Mesenchymal stem cell (in vitro differentiated cells and primary cell): Measurements from ENCODE around the gene GFRA4. TPM values are rescaled to one million over a fixed set of nuclear protein-coding genes. Genes with fewer than 3 reads are reported as not detected.
A peak's percentile ranks its signal among the peaks of the same experiment; 100 is the strongest.

Experiments used
- DNase-seq: peaks from one replicate; pipeline ENCODE4 v3.0.0-alpha.2; 2013
- H2AFZ ChIP-seq: one replicate; pipeline ENCODE4 v1.6.1; 2013; ENCODE audit warnings: low read depth, mild to moderate bottlenecking, control low read depth, inconsistent platforms, low read length, moderate library complexity
- H2AK5ac ChIP-seq: 2 replicates; pipeline ENCODE4 v1.6.1; 2013; ENCODE audit warnings: low read length, moderate library complexity, mild to moderate bottlenecking, inconsistent platforms; ENCODE audit not compliant: severe bottlenecking
- H2BK120ac ChIP-seq: one replicate; pipeline ENCODE4 v1.6.1; 2013; ENCODE audit warnings: low read depth, mild to moderate bottlenecking, inconsistent platforms, low read length, moderate library complexity
- H2BK12ac ChIP-seq, 2 experiments: one replicate each; pipeline ENCODE4 v1.6.1; 2013; ENCODE audit warnings: inconsistent platforms in 2 of 2, low read length in 2 of 2, mild to moderate bottlenecking in 2 of 2, moderate library complexity in 2 of 2, control low read depth in 1 of 2
- H2BK15ac ChIP-seq: one replicate; pipeline ENCODE4 v1.6.1; 2013; ENCODE audit warnings: mild to moderate bottlenecking, low read depth, inconsistent platforms; ENCODE audit not compliant: poor library complexity, severe bottlenecking
- H2BK5ac ChIP-seq: 2 replicates; pipeline ENCODE4 v1.6.1; 2013; ENCODE audit warnings: low read depth, mild to moderate bottlenecking, low read length, control low read depth, inconsistent platforms; ENCODE audit not compliant: poor library complexity, severe bottlenecking
- H3K14ac ChIP-seq, 2 experiments: one replicate each; pipeline ENCODE4 v1.6.1; 2013; ENCODE audit warnings: inconsistent platforms in 2 of 2, low read length in 2 of 2, control low read depth in 1 of 2, mild to moderate bottlenecking in 1 of 2, moderate library complexity in 1 of 2
- H3K18ac ChIP-seq, 2 experiments: one replicate each; pipeline ENCODE4 v1.6.1; 2013; ENCODE audit warnings: inconsistent platforms in 2 of 2, low read length in 2 of 2, control low read depth in 1 of 2, low read depth in 1 of 2, mild to moderate bottlenecking in 1 of 2
- H3K23ac ChIP-seq, 2 experiments: one replicate each; pipeline ENCODE4 v1.6.1; 2013; ENCODE audit warnings: inconsistent platforms in 2 of 2, low read length in 2 of 2, mild to moderate bottlenecking in 2 of 2, moderate library complexity in 2 of 2, control low read depth in 1 of 2
- H3K27ac ChIP-seq: 2 replicates; pipeline ENCODE4 v1.5.1; 2013; ENCODE audit warnings: mild to moderate bottlenecking, moderate library complexity, low read length, control low read depth, inconsistent platforms; ENCODE audit not compliant: poor library complexity, severe bottlenecking
- H3K27me3 ChIP-seq, 2 experiments: 2 replicates each; pipeline versions ENCODE4 v1.6.1 to v1.7.0; 2013; ENCODE audit warnings: low read length in 2 of 2, mild to moderate bottlenecking in 2 of 2, moderate library complexity in 2 of 2, control low read depth in 1 of 2, inconsistent platforms in 1 of 2; ENCODE audit not compliant: control insufficient read depth in 1 of 2, insufficient read depth in 1 of 2
- H3K36me3 ChIP-seq, 2 experiments: 2 replicates each; pipeline versions ENCODE4 v1.6.1 to v1.7.0; 2013; ENCODE audit warnings: low read length in 2 of 2, control low read depth in 1 of 2, inconsistent platforms in 1 of 2, low read depth in 1 of 2, mild to moderate bottlenecking in 1 of 2; ENCODE audit not compliant: insufficient read depth in 2 of 2, control insufficient read depth in 1 of 2
- H3K4ac ChIP-seq, 2 experiments: one replicate each; pipeline ENCODE4 v1.6.1; 2013; ENCODE audit warnings: inconsistent platforms in 2 of 2, low read length in 2 of 2, mild to moderate bottlenecking in 2 of 2, moderate library complexity in 2 of 2, control low read depth in 1 of 2, low read depth in 1 of 2
- H3K4me1 ChIP-seq: 2 replicates; pipeline ENCODE4 v1.6.1; 2013; ENCODE audit warnings: low read depth, low read length, control low read depth; ENCODE audit not compliant: control insufficient read depth, insufficient read depth
- H3K4me2 ChIP-seq: 2 replicates; pipeline ENCODE4 v1.6.1; 2013; ENCODE audit warnings: low read length, mild to moderate bottlenecking, inconsistent platforms; ENCODE audit not compliant: poor library complexity, severe bottlenecking
- H3K4me3 ChIP-seq, 2 experiments: 2 replicates each; pipeline versions ENCODE4 v1.5.1 to v1.7.0; 2013; ENCODE audit warnings: low read length in 2 of 2, mild to moderate bottlenecking in 2 of 2, control low read depth in 1 of 2, low read depth in 1 of 2; ENCODE audit not compliant: insufficient read depth in 1 of 2
- H3K79me1 ChIP-seq: replicated peaks from 2 replicates; pipeline ENCODE4 v1.6.1; 2013; ENCODE audit warnings: mild to moderate bottlenecking, control low read depth, low read length, inconsistent platforms; ENCODE audit not compliant: poor library complexity, severe bottlenecking
- H3K9ac ChIP-seq: 2 replicates; pipeline ENCODE4 v1.7.0; 2013; ENCODE audit warnings: mild to moderate bottlenecking, low read length, moderate library complexity
- H3K9me3 ChIP-seq: 2 replicates; pipeline ENCODE4 v1.7.0; 2013; ENCODE audit warnings: mild to moderate bottlenecking, low read length; ENCODE audit not compliant: control insufficient read depth
- H4K8ac ChIP-seq: one replicate; pipeline ENCODE4 v1.6.1; 2013; ENCODE audit warnings: inconsistent platforms, mild to moderate bottlenecking, low read length, moderate library complexity
- H4K91ac ChIP-seq: one replicate; pipeline ENCODE4 v1.6.1; 2013; ENCODE audit warnings: mild to moderate bottlenecking, low read length, inconsistent platforms
- WGBS: methylation state at CpG from one replicate; pipeline ENCODE4 v1.1.7; 2013; ENCODE audit warnings: mixed read lengths; 5-methylcytosine and 5-hydroxymethylcytosine counted together
- polyA plus RNA-seq, 2 experiments: library from polyadenylated mRNA; stranded (reverse); fragments of 200-250 nt; gene quantifications; one replicate each; pipeline ENCODE4 v1.2.3, GENCODE V29; 2013

GFRA4 gene, protein sequence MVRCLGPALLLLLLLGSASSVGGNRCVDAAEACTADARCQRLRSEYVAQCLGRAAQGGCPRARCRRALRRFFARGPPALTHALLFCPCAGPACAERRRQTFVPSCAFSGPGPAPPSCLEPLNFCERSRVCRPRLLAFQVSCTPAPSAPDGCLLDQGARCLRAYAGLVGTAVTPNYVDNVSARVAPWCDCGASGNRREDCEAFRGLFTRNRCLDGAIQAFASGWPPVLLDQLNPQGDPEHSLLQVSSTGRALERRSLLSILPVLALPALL
- polyA plus RNA-seq (2013, experiment 1 of 2) = not detected
- polyA plus RNA-seq (2013, experiment 2 of 2) = not detected

DNA sequence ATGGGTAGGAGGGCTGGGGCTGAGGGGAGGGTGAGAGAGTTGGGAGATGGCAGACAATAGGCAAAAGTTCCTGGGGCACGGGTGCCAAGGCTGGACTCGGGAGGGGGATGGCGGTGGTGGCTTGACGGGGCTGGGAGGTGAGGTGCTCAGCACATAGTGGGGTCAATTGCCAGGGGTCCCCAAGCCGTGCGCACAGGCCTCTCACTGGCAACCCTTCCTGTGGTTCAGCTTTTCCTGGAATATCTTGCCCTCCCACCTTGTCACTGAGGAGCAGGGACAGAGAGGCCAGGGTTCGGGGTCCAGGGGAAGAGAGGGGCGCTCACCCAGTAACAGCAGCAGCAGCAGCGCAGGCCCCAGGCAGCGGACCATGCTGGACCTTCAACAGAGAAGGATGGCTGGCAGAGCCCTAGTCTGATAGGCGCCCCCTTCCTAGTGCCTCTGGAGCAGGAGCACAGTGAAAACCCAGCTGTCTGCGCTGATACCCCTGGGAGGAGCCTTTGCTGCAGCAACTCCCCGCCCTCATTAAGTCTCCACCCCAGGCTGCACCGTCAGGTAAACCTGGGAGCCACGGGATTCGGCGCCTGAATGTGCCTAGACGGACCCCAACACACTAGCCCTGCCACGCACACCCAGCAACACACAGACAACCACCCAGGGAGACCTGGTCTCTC, at the start of gene GFRA4:
GFRA4 (minus strand) TSS at position 369 of the 671 bp plus-strand sequence; CDS start at position 369, 0 bp downstream.
- no peak within 1 kb of the TSS for H2AFZ ChIP-seq
- no peak within 1 kb of the TSS for H4K91ac ChIP-seq
- DNase-seq = no peak
- H2BK15ac ChIP-seq = no peak within 1 kb of the TSS
- H3K9me3 ChIP-seq = no peaks in the 10 kb centered on the region
- 78% methylated on average over 19 of the region's 19 CpGs for WGBS
- no peak within 1 kb of the TSS for H2BK12ac ChIP-seq
- no peak within 1 kb of the TSS for H2BK5ac ChIP-seq
- no peak within 1 kb of the TSS for H3K4me2 ChIP-seq
- H2AK5ac ChIP-seq = no peak within 1 kb of the TSS
- no peak within 1 kb of the TSS for H3K23ac ChIP-seq
- no peak within 1 kb of the TSS for H2BK120ac ChIP-seq
- peaks cover 24 to 50% of the 10 kb centered on the region in 2 experiments for H3K27me3 ChIP-seq
- peak within 1 kb of the TSS in 1 of 2 experiments; percentile 59 for H3K14ac ChIP-seq
- H3K27ac ChIP-seq = no peak within 1 kb of the TSS
- H3K4ac ChIP-seq = no peak within 1 kb of the TSS
- no peak within 1 kb of the TSS for H3K18ac ChIP-seq
- no peaks in the 10 kb centered on the region for H3K79me1 ChIP-seq
- peaks cover 0 to 4% of the 10 kb centered on the region in 2 experiments for H3K36me3 ChIP-seq
- no peak within 1 kb of the TSS for H3K4me3 ChIP-seq
- H4K8ac ChIP-seq = no peak within 1 kb of the TSS
- H3K9ac ChIP-seq = no peak within 1 kb of the TSS
- peaks cover 5% of the 10 kb centered on the region for H3K4me1 ChIP-seq

DNA sequence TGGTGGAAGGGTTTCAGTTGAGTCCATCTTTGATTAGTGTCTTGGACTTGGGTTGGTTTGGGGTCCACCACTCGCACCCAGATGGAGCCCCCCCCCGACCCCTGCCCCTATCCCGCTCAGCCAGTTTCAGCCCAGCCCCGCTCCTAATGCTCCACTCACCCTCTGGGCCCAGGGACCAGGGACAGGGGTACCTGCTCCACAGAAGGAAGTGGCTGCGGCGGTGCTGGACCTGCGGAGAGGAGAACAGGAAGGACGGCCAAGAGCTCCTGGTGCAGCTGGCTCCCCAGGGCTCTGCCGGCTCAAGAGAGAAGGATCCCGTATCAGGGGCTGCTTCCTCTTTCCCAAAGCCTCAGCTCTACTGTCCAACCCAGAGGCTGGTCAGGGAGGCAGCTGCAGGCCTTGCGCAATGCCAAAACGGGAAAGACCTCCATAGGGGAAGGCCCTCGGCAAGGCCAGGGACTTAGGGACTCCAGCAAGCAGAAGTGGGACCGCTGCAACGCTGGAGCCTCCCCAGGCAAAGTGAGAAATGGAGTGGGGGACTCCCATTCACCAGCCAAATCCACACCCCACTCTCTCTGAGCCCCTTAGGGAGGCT, 49.2 kb upstream of the GFRA4 start, which contains the start of gene SIGLEC1:
SIGLEC1 (minus strand) TSS at position 322 of the 595 bp plus-strand sequence. CDS start 5,472 bp downstream, outside the sequence.
- H4K8ac ChIP-seq = no peak within 1 kb of the TSS
- H3K18ac ChIP-seq = no peak within 1 kb of the TSS
- no peaks in the 10 kb centered on the region for H3K36me3 ChIP-seq
- H2AFZ ChIP-seq = no peak within 1 kb of the TSS
- no peak within 1 kb of the TSS for H2BK15ac ChIP-seq
- H3K4me3 ChIP-seq = no peak within 1 kb of the TSS
- WGBS = 83% methylated on average over 12 of the region's 15 CpGs
- peaks cover 0 to 9% of the 10 kb centered on the region in 2 experiments for H3K27me3 ChIP-seq
- no peak within 1 kb of the TSS for H3K27ac ChIP-seq
- H2BK120ac ChIP-seq = no peak within 1 kb of the TSS
- H3K4ac ChIP-seq = no peak within 1 kb of the TSS
- no peak within 1 kb of the TSS for H4K91ac ChIP-seq
- H3K4me2 ChIP-seq = no peak within 1 kb of the TSS
- H3K9me3 ChIP-seq = no peaks in the 10 kb centered on the region
- H2AK5ac ChIP-seq = no peak within 1 kb of the TSS
- H2BK12ac ChIP-seq = no peak within 1 kb of the TSS
- H3K9ac ChIP-seq = peak within 1 kb of the TSS; percentile 53
- H3K4me1 ChIP-seq = peaks cover 8% of the 10 kb centered on the region
- no peaks in the 10 kb centered on the region for H3K79me1 ChIP-seq
- no peak within 1 kb of the TSS for H3K23ac ChIP-seq
- no peak for DNase-seq
- H3K14ac ChIP-seq = no peak within 1 kb of the TSS
- H2BK5ac ChIP-seq = no peak within 1 kb of the TSS

DNA sequence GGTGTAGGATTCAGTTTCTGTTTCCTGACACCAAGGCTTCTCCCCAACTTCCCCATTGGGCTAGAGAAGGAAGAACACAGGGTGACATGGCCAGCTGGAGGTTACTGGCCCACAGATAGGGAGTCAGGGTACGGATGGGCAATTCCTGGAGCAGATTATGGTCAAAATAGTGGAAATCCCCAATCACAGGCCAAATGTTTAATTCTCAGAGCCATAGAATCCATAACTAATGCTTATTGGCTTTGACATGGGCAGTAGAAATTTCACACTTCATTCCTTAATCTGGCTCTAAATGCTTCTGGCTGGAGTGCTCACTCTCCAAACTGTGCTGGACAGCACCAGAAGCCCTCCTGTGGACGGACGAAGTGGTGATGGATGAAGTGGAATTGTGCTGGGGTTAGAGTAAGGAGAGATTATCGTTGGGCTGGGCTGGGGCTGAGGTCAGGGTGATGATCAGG, 48.3 kb upstream of the GFRA4 start:
- no peak overlapping the region for H3K4me2 ChIP-seq
- no peak overlapping the region for H2BK12ac ChIP-seq
- H4K8ac ChIP-seq = no peak overlapping the region
- H3K27ac ChIP-seq = no peak overlapping the region
- H3K79me1 ChIP-seq = no peaks in the 10 kb centered on the region
- no peaks in the 10 kb centered on the region for H3K9me3 ChIP-seq
- H3K4ac ChIP-seq = no peak overlapping the region
- no peak overlapping the region for H3K4me3 ChIP-seq
- H2BK15ac ChIP-seq = no peak overlapping the region
- no peak for DNase-seq
- no peak overlapping the region for H3K14ac ChIP-seq
- no peak overlapping the region for H3K18ac ChIP-seq
- no peak overlapping the region for H3K23ac ChIP-seq
- no peaks in the 10 kb centered on the region for H3K36me3 ChIP-seq
- no peak overlapping the region for H4K91ac ChIP-seq
- no peak overlapping the region for H2AFZ ChIP-seq
- H2BK5ac ChIP-seq = no peak overlapping the region
- H2BK120ac ChIP-seq = no peak overlapping the region
- peaks cover 8% of the 10 kb centered on the region for H3K4me1 ChIP-seq
- 84% methylated on average over 4 of the region's 4 CpGs for WGBS
- peak overlapping the region; percentile 53 for H3K9ac ChIP-seq
- H2AK5ac ChIP-seq = no peak overlapping the region
- H3K27me3 ChIP-seq = peaks cover 0 to 9% of the 10 kb centered on the region in 2 experiments
